K562 (cell line): Measurements from ENCODE around the gene LRRC8E. TPM values are rescaled to one million over a fixed set of nuclear protein-coding genes. Genes with fewer than 3 reads are reported as not detected.

ENCODE experiments used
- ARID4B ChIP-seq: sonication (generic); formaldehyde crosslinking; IDR thresholded peaks from 2 replicates; pipeline ENCODE4 v1.8.0; 2022; ENCODE audit warnings: mild to moderate bottlenecking, missing genetic modification reagents
- CHD1 ChIP-seq: fragments of 200-600 bp; sonication (generic); IDR thresholded peaks from one replicate; pipeline ENCODE4 v1.6.1; 2012; ENCODE audit warnings: mild to moderate bottlenecking, moderate library complexity, low read length, inconsistent platforms
- DPF2 ChIP-seq: fragments of 450-650 bp; IDR thresholded peaks from 2 replicates; pipeline ENCODE4 v1.6.1; 2016
- FOXJ2 ChIP-seq: fragments of 200-800 bp; sonication (Bioruptor generic); IDR thresholded peaks from 2 replicates; pipeline ENCODE4 v1.6.1; 2016; ENCODE audit warnings: missing genetic modification characterization, missing compliant biosample characterization
- HDAC8 ChIP-seq: fragments of 450-650 bp; IDR thresholded peaks from 2 replicates; pipeline ENCODE4 v1.6.1; 2016; ENCODE audit warnings: mild to moderate bottlenecking, missing genetic modification characterization, moderate library complexity, missing compliant biosample characterization
- HNRNPL ChIP-seq: fragments of 200-400 bp; formaldehyde crosslinking; IDR thresholded peaks from 2 replicates; pipeline ENCODE4 v1.6.1; 2017; ENCODE audit warnings: low read depth, mild to moderate bottlenecking, low read length
- MCM7 ChIP-seq, 2 experiments: fragments of 450-650 bp; IDR thresholded peaks; 2 replicates each; pipeline ENCODE4 v1.6.1; 2016 to 2018
- MEIS2 ChIP-seq: fragments of 450-650 bp; IDR thresholded peaks from 2 replicates; pipeline ENCODE4 v1.6.1; 2014; ENCODE audit warnings: mild to moderate bottlenecking; ENCODE audit not compliant: partially characterized antibody
- MYNN ChIP-seq, 2 experiments: sonication (generic); formaldehyde crosslinking in 1 of 2; IDR thresholded peaks; 2 replicates each; pipeline versions ENCODE4 v1.5.0 to v1.6.1; 2016 to 2020; ENCODE audit warnings: antibody characterized with exemption in 1 of 2, missing genetic modification reagents in 1 of 2
- NFE2 ChIP-seq: IDR thresholded peaks from 2 replicates; pipeline ENCODE4 v1.6.1; 2014; ENCODE audit warnings: antibody characterized with exemption, low read depth
- PHB ChIP-seq: fragments of 250-450 bp; sonication (Bioruptor Pico); IDR thresholded peaks from 2 replicates; pipeline ENCODE4 v1.5.0; 2021
- SFPQ ChIP-seq: fragments of 200-400 bp; formaldehyde crosslinking; IDR thresholded peaks from 2 replicates; pipeline ENCODE4 v1.6.1; 2017; ENCODE audit warnings: mild to moderate bottlenecking, low read depth, low read length, moderate library complexity
- ZNF175 ChIP-seq: fragments of 200-800 bp; sonication (Bioruptor generic); IDR thresholded peaks from 2 replicates; pipeline ENCODE4 v1.6.1; 2016; ENCODE audit warnings: low read depth, mild to moderate bottlenecking, missing genetic modification characterization, missing compliant biosample characterization
- ZNF217 ChIP-seq: sonication (generic); formaldehyde crosslinking; IDR thresholded peaks from 2 replicates; pipeline ENCODE4 v1.8.0; 2022; ENCODE audit warnings: mild to moderate bottlenecking, missing genetic modification reagents
- polyA plus RNA-seq, 8 experiments: library from polyadenylated mRNA; depleted of rRNA in 4 of 8; stranded (reverse) in 5 of 8; unstranded in 3 of 8; fragments of >200 nt; fragmentation: Nextera tagmentation in 2 of 8; fragmentation: Illumina TruSeq in 1 of 8; extraction: Ambion mirVana in 2 of 8; extraction: Trizol in 1 of 8; gene quantifications; 2 replicates each; pipeline versions ENCODE4 v1.2.1 to v1.2.3, GENCODE V29; 2011 to 2014; ENCODE audit warnings: inconsistent platforms in 1 of 8, missing spikeins in 1 of 8
- total RNA-seq, 7 experiments: library from RNA; depleted of rRNA in 6 of 7; stranded (reverse); fragments of >200 nt in 6 of 7; fragmentation: Illumina TruSeq in 2 of 7; extraction: Trizol in 2 of 7; gene quantifications; 2 replicates each; pipeline versions ENCODE4 v1.2.1 to v1.2.3, GENCODE V29; 2011 to 2021; ENCODE audit warnings: low replicate concordance in 1 of 7
- TF ChIP-seq, protein P1 (sequence below): sonication (generic); formaldehyde crosslinking; IDR thresholded peaks from 2 replicates; pipeline ENCODE4 v1.8.1; 2023; ENCODE audit warnings: mild to moderate bottlenecking, missing genetic modification reagents
- TF ChIP-seq, protein P2 (sequence below): IDR thresholded peaks from 2 replicates; pipeline ENCODE4 v1.6.1; 2016; ENCODE audit warnings: missing genetic modification characterization, missing compliant biosample characterization

Gene LRRC8E
- total and polyA plus RNA-seq, 9 of the 15 experiments (the other 6 are each of a cell fraction or from before 2014, with no cell fraction given): 0.08 to 5.7 (median 3.5) TPM; not detected in 1

GRCh38 chr19:7919610-7920518, 31.6 kb downstream of the LRRC8E start, which contains the start of gene SNAPC2 (continued):
- TF ChIP-seq SFPQ: no peak
- TF ChIP-seq DPF2: no peak; the same call in none of the 2 replicates
- no peak for TF ChIP-seq ZNF217
- no peak for TF ChIP-seq HDAC8 (tag)
- no peak for TF ChIP-seq PHB (CRISPR knock-in tag)
- no peak for TF ChIP-seq CHD1
- peak; percentile 62 for TF ChIP-seq ARID4B (CRISPR knock-in tag)
- no peak for TF ChIP-seq MCM7 (IDR thresholded peaks at IDR 0.05)
- no peak for TF ChIP-seq MYNN (IDR thresholded peaks at IDR 0.05)
- no peak for TF ChIP-seq MYNN (CRISPR knock-in tag; IDR thresholded peaks at IDR 0.05)
- no peak for TF ChIP-seq NFE2
- TF ChIP-seq MEIS2: no peak
- no peak for TF ChIP-seq ZNF175 (CRISPR knock-in tag)
- no peak for TF ChIP-seq HNRNPL
- TF ChIP-seq, protein P1, sequence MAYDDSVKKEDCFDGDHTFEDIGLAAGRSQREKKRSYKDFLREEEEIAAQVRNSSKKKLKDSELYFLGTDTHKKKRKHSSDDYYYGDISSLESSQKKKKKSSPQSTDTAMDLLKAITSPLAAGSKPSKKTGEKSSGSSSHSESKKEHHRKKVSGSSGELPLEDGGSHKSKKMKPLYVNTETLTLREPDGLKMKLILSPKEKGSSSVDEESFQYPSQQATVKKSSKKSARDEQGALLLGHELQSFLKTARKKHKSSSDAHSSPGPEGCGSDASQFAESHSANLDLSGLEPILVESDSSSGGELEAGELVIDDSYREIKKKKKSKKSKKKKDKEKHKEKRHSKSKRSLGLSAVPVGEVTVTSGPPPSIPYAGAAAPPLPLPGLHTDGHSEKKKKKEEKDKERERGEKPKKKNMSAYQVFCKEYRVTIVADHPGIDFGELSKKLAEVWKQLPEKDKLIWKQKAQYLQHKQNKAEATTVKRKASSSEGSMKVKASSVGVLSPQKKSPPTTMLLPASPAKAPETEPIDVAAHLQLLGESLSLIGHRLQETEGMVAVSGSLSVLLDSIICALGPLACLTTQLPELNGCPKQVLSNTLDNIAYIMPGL (CRISPR knock-in tag): 0 out of 2 replicates have a peak, but pooled peaks have one; percentile 25
- TF ChIP-seq FOXJ2 (tag): no peak
- TF ChIP-seq, protein P2, sequence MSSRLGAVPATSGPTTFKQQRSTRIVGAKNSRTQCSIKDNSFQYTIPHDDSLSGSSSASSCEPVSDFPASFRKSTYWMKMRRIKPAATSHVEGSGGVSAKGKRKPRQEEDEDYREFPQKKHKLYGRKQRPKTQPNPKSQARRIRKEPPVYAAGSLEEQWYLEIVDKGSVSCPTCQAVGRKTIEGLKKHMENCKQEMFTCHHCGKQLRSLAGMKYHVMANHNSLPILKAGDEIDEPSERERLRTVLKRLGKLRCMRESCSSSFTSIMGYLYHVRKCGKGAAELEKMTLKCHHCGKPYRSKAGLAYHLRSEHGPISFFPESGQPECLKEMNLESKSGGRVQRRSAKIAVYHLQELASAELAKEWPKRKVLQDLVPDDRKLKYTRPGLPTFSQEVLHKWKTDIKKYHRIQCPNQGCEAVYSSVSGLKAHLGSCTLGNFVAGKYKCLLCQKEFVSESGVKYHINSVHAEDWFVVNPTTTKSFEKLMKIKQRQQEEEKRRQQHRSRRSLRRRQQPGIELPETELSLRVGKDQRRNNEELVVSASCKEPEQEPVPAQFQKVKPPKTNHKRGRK (tag): no peak
